Bronchial epithelial cell (primary cell): ENCODE measurements around the gene PICALM. TPM values are rescaled to one million over a fixed set of nuclear protein-coding genes. Genes with fewer than 3 reads are reported as not detected.

Experiments
- DNase-seq: peaks from one replicate; pipeline ENCODE4 v3.0.0-alpha.2; 2010; ENCODE audit warnings: low read depth
- FAIRE-seq: peaks from 2 replicates; lab custom pipeline; 2011; peaks lifted over from hg19 to GRCh38; lab: Jason Lieb, UNC
- H3K27me3 ChIP-seq: 2 replicates; pipeline ENCODE4 v1.5.1; 2011; ENCODE audit warnings: low read length; ENCODE audit not compliant: control insufficient read depth, insufficient read depth
- H3K36me3 ChIP-seq: 2 replicates; pipeline ENCODE4 v1.5.1; 2011; ENCODE audit warnings: low read length; ENCODE audit not compliant: control insufficient read depth, insufficient read depth
- H3K4me3 ChIP-seq: 2 replicates; pipeline ENCODE4 v1.5.1; 2011; ENCODE audit warnings: mild to moderate bottlenecking, low read depth, low read length, control low read depth
- CTCF ChIP-seq: IDR thresholded peaks from 2 replicates; pipeline ENCODE4 v1.5.1; 2011; ENCODE audit warnings: mild to moderate bottlenecking, moderate library complexity, low read length, control low read depth, inconsistent platforms; ENCODE audit not compliant: insufficient read depth, severe bottlenecking
- total RNA-seq: library from RNA; depleted of rRNA; stranded (reverse); fragments of >200 nt; gene quantifications from 2 replicates; pipeline ENCODE4 v1.2.1, GENCODE V29; 2014

PICALM gene
- total RNA-seq, 1 donor from 2014 or later = 203 TPM

DNA sequence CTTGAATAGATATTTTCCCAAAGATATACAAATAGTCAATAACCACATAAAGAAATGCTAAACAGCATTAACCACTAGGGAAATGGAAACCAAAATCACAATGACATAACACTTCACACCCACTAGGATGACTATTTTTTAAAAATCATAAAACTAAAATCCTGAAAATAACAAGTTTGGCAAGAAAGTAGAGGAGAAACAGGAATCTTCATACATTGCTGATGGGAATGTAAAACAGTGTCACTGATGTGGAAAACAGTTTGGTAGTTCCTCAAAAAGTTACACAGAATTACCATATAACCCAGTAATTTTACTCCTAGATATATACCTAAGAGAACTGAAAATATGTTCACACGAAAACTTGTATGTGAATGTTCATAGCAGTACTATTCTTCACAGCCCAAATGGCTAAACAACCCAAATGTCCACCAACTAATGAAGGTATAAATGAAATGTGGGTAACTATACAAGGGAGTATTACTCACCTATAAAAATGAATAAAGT is 12.5 kb downstream of the PICALM start:
- DNase-seq (no peak), FAIRE-seq (no peak)
- no peak overlapping the region for H3K4me3 ChIP-seq
- no peaks in the 10 kb centered on the region for H3K27me3 ChIP-seq
- TF ChIP-seq CTCF = no peak
- no peaks in the 10 kb centered on the region for H3K36me3 ChIP-seq

DNA sequence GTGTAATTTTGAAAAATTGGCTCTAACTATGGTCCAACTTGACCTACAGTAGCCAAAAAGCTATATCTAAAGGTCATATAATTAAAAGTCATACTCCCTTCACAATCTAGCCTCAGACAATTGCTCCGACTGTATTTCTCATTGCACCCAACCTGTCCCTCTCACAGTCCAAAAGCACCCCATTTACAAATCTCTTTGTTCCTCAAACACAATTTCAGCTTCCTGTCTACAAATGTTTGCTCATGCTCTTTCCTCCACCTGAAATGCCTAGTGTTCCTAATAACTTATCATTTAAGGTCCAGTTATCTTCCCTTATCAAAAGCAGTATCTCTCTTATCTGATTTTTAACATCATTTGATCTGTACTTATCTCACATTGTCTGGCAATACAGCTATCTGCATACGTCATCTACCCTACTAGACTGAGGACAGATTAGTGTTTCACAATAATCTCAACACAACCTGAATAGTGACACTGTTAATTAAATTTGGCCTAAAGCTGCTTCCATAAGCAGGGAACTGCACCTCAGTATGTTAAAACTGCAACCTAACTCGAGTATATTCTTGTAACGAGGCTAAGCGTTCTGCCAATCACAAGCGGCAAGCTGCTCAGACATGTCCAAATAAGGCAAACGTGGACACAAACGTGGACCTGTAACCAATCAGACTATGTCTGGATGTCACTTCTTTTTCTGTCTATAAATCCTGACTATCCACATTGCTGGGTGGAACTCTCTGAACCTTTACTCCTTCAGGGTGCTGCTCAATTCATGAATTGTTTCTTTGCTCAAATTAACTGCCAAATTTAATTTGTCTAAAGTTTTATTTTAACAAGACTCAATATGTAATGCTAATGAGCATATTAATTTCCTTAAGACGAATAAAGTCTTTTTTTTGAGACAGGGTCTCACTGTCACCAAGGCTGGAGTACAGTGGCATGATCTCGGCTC is 15.9 kb downstream of the PICALM start:
- FAIRE-seq (no peak), DNase-seq (no peak)
- H3K4me3 ChIP-seq = no peak overlapping the region
- no peaks in the 10 kb centered on the region for H3K36me3 ChIP-seq
- TF ChIP-seq CTCF = no peak
- H3K27me3 ChIP-seq = no peaks in the 10 kb centered on the region

DNA sequence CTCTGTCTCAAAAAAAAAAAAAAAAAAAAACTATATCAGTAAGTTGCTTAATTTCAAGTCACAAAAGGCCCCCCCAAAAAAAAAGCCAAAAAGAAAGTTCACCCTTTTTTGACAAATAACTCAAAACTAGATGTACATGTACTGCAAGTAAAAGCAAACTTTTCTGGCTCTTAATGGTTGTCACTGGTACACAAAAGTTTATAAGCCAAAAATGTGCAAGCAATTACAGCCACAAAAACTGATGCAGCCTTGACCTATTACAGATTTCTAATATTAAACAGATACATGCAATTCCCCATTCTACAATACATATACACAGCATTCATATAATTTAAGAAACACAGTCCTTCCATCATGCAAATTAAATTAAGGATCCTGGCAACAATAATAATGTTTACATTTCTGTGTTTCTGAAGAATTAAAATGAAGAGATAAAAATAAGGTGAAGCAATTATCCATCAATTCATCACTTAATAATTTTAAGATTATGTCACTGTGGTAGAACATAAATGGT is 18.6 kb downstream of the PICALM start:
- Histone ChIP-seq H3K4me3 (no peak overlapping the region), H3K27me3 (no peaks in the 10 kb centered on the region), H3K36me3 (no peaks in the 10 kb centered on the region)
- TF ChIP-seq CTCF = no peak
- no peak for FAIRE-seq
- DNase-seq = no peak

- FAIRE-seq (no peak), DNase-seq (peak; percentile 84)
- no peak for TF ChIP-seq CTCF
- Histone ChIP-seq H3K4me3 (no peak overlapping the region), H3K36me3 (no peaks in the 10 kb centered on the region), H3K27me3 (no peaks in the 10 kb centered on the region)
Observed at GRCh38 chr11:86047275-86047991, 21.5 kb downstream of the PICALM start.

DNA sequence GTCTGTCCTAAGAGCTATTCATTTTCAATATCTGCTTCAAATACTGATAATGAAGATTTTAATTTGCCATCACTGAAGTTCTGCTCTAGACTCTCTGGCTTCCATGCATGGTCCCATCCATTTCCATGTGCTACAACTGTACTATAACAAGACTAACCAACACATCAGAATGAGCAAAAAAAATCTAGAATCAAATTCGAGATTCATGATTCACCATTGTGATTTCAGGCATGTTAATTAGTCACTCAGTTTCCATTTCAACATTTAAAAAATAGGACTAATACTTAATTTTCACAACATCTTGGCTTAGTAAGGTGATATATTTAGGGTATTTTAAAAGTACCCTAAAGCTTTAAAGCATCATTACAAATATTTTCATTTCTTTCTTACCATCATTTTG is 22.8 kb downstream of the PICALM start:
- DNase-seq = peak; percentile 65

More for the DNA sequence above, 22.8 kb downstream of the PICALM start:
- H3K4me3 ChIP-seq = no peak overlapping the region
- no peak for TF ChIP-seq CTCF
- FAIRE-seq = no peak
- H3K36me3 ChIP-seq = no peaks in the 10 kb centered on the region
- no peaks in the 10 kb centered on the region for H3K27me3 ChIP-seq
